HG03558 (cell line): ENCODE measurements around the gene CST3.

Experiments used
- ATAC-seq: cut with Tn5 transposase; IDR thresholded peaks from one replicate; pipeline ENCODE4 v1.9.1; 2021; ENCODE audit warnings: moderate number of reproducible peaks; ENCODE audit not compliant: unreplicated experiment; ENCODE audit errors: extremely low read depth

The CST3 gene

GRCh38 chr20:23607497-23608245, 30.1 kb downstream of the CST3 start:
- no peak for ATAC-seq

- ATAC-seq = peak; percentile 65
Observed at GRCh38 chr20:23606652-23607049, 31.1 kb downstream of the CST3 start.

- ATAC-seq = no peak
Observed at GRCh38 chr20:23605867-23606651, 31.7 kb downstream of the CST3 start, which contains the start of gene CST9. CST9 (minus strand) TSS chr20:23605917; CDS start chr20:23605864, 53 bp downstream.

GRCh38 chr20:23604306-23604705, 33.4 kb downstream of the CST3 start:
- ATAC-seq = no peak

GRCh38 chr20:23603321-23603720, 34.4 kb downstream of the CST3 start:
- no peak for ATAC-seq

- ATAC-seq = no peak
Observed at GRCh38 chr20:23602699-23603098, 35.1 kb downstream of the CST3 start.

- ATAC-seq = no peak
Observed at GRCh38 chr20:23602241-23602640, 35.5 kb downstream of the CST3 start.

GRCh38 chr20:23601715-23602114, 36.0 kb downstream of the CST3 start:
- ATAC-seq = no peak

- no peak for ATAC-seq
Observed at GRCh38 chr20:23598481-23598880, 39.3 kb downstream of the CST3 start.

GRCh38 chr20:23596579-23597250, 41.0 kb downstream of the CST3 start:
- no peak for ATAC-seq

GRCh38 chr20:23595941-23596340, 41.8 kb downstream of the CST3 start:
- no peak for ATAC-seq

GRCh38 chr20:23588434-23589403, 49.0 kb downstream of the CST3 start:
- no peak for ATAC-seq

- no peak for ATAC-seq
Observed at GRCh38 chr20:23587631-23588030, 50.1 kb downstream of the CST3 start.

- no peak for ATAC-seq
Observed at GRCh38 chr20:23586735-23587525, 50.8 kb downstream of the CST3 start.

GRCh38 chr20:23585808-23586734, 51.7 kb downstream of the CST3 start:
- no peak for ATAC-seq

- no peak for ATAC-seq
Observed at GRCh38 chr20:23585449-23585807, 52.3 kb downstream of the CST3 start.

- ATAC-seq = no peak
Observed at GRCh38 chr20:23584434-23585199, 53.1 kb downstream of the CST3 start.
